ENCODE results near the gene FOXL2NB.

Gene FOXL2NB

DNA sequence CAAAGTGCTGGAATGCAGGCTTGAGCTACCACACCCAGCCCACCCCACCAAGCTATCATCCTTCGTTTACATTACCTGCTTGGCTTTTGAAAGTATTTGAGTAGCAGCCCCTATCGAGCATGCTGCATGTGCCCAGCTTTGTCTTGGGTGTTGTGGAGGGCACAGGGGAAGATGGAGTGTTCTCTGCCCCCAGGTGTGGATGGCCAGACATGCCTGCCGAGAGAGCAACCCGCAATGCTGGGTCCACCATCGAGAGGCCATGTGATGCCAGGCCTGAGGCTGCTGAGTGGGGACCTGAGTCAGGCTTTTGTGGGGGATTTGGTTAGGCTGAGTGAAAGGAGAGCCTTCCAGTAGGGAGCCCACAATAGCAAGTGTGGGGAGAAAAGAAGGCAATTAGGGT, 25.9 kb downstream of the FOXL2NB start:
- Histone ChIP-seq H3K27me3 (no peaks in the 10 kb centered on the region), H3K36me3 (no peaks in the 10 kb centered on the region), H3K4me3 (ENCODE audit: low read depth, low read length) (no peak overlapping the region), H3K9me3 (no peaks in the 10 kb centered on the region; the same call in 1 of the 2 replicates), H3K4me1 (no peaks in the 10 kb centered on the region)
- DNase-seq, result no peak
- TF ChIP-seq, protein P1, sequence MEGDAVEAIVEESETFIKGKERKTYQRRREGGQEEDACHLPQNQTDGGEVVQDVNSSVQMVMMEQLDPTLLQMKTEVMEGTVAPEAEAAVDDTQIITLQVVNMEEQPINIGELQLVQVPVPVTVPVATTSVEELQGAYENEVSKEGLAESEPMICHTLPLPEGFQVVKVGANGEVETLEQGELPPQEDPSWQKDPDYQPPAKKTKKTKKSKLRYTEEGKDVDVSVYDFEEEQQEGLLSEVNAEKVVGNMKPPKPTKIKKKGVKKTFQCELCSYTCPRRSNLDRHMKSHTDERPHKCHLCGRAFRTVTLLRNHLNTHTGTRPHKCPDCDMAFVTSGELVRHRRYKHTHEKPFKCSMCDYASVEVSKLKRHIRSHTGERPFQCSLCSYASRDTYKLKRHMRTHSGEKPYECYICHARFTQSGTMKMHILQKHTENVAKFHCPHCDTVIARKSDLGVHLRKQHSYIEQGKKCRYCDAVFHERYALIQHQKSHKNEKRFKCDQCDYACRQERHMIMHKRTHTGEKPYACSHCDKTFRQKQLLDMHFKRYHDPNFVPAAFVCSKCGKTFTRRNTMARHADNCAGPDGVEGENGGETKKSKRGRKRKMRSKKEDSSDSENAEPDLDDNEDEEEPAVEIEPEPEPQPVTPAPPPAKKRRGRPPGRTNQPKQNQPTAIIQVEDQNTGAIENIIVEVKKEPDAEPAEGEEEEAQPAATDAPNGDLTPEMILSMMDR (IDR thresholded peaks at IDR 0.05; ENCODE audit: low read depth, low read length), result no peak

DNA sequence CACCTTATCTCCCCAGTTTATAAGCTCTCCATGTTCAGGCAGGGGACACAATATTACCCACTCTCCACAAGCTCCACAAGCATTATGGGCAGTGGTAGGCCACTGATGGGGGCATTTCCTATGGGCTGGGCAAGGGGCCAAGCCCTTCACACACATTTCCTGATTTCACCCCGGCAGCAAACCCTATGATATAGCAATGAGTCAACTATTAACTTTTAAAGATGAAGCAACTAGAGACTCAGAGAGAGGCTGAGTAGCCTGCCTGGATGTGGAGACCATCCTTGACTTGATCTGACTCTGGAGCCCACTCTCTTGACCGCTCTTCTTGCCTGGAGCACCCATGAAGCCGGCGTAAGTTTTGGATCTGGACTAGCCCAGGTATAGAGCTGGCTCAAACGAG, 27.4 kb downstream of the FOXL2NB start:
- Histone ChIP-seq H3K9me3 (no peaks in the 10 kb centered on the region; the same call in 1 of the 2 replicates), H3K4me3 (ENCODE audit: low read depth, low read length) (no peak overlapping the region), H3K27me3 (no peaks in the 10 kb centered on the region), H3K36me3 (no peaks in the 10 kb centered on the region), H3K4me1 (no peaks in the 10 kb centered on the region)
- TF ChIP-seq, protein P1 (IDR thresholded peaks at IDR 0.05; ENCODE audit: low read depth, low read length), result no peak
- no peak for DNase-seq

DNA sequence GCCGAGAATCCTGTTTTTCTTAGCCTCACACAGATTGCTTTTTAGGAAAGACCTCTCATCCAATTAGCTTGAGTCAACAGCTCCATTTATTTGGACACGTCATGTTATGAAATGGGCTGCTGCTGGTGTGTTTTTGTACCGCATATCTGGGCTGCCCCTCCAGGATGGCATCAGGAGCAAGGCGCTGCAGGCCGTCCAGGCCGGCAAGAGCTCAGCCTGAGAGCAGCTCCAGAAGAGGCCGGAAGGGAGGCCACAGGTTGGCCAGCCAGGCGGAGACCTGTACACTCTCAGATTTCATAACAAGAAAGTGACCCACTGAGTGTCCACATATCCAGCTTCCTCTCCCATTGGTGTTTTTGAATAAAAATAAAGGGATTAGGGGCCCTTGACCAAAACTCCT, 28.3 kb downstream of the FOXL2NB start:
- no peak for DNase-seq
- TF ChIP-seq, protein P1 (IDR thresholded peaks at IDR 0.05; ENCODE audit: low read depth, low read length), result no peak
- H3K4me3 ChIP-seq (ENCODE audit: low read depth, low read length), result no peak overlapping the region

DNA sequence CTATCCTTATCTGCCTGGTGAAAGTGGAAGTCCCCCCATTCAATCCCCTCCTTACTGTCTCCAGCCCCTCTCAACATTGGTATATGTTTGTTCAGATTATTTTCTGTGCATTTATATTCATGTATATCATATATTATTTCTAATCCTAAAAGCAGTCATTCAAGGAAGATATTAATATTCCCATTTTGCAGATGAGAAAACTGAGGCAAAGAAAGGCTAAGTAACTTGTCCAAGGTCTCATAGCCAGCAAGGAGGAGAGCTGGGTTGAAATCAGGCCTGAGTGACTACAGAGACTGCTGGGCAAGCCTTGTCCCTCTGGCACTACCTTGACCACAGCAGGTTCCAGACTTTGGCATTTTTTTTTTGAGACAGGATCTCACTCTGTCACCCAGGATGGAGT, 29.0 kb downstream of the FOXL2NB start:
- Histone ChIP-seq H3K4me1 (no peaks in the 10 kb centered on the region), H3K27me3 (no peaks in the 10 kb centered on the region), H3K36me3 (no peaks in the 10 kb centered on the region), H3K9me3 (no peaks in the 10 kb centered on the region; the same call in 1 of the 2 replicates), H3K4me3 (ENCODE audit: low read depth, low read length) (no peak overlapping the region)
- TF ChIP-seq, protein P1 (IDR thresholded peaks at IDR 0.05; ENCODE audit: low read depth, low read length), result no peak
- DNase-seq, result no peak

More for the DNA sequence above, 28.3 kb downstream of the FOXL2NB start:
- no peaks in the 10 kb centered on the region for H3K36me3 ChIP-seq
- H3K9me3 ChIP-seq, result no peaks in the 10 kb centered on the region; the same call in 1 of the 2 replicates
- no peaks in the 10 kb centered on the region for H3K27me3 ChIP-seq
- H3K4me1 ChIP-seq, result no peaks in the 10 kb centered on the region

DNA sequence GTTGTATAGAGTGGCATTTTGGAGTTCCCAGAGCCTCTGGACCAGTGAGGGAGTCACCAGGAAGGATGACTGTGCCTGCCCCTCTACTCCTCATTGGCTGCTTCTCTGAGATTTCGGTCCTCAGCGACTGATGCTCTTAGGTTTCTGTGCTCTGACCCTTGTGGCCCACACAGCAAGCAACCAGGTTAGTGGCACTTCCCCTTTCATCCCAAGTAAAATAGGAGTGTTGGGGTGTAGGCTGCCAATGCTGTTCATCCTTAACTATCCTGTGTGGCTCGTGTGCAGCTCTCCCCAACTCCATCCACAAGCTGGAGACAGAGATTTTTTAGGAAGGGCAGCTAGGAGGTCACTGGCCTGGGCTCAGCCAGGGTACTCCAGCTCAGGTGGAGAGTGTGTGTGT, 37.8 kb downstream of the FOXL2NB start:
- Histone ChIP-seq H3K4me3 (ENCODE audit: low read depth, low read length) (no peak overlapping the region), H3K9me3 (no peaks in the 10 kb centered on the region; the same call in 1 of the 2 replicates), H3K36me3 (no peaks in the 10 kb centered on the region), H3K27me3 (no peaks in the 10 kb centered on the region; the same call in 1 of the 2 replicates), H3K4me1 (no peaks in the 10 kb centered on the region)
- no peak for DNase-seq
- TF ChIP-seq, protein P1 (IDR thresholded peaks at IDR 0.05; ENCODE audit: low read depth, low read length), result no peak

DNA sequence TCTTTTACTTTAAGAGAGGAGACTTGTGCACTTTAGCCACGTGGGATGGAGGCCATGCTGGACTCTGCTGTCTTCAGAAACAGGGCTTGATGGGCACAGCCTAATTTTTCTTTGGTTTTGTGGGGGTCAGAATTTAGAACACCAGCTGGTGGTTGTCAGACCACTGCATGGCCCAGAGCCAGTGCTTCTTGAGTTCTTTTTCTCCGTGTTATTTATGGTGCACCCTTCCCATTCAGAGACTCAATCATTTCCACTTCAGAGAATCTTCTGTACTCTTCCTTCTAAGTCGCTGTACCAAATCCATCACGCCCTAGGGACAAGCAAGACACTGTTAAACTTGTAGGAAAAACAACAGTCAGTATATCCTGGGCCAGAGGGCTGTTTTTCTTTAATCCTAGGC, 38.9 kb downstream of the FOXL2NB start:
- no peaks in the 10 kb centered on the region; the same call in 1 of the 2 replicates for H3K9me3 ChIP-seq
- H3K4me3 ChIP-seq (ENCODE audit: low read depth, low read length), result no peak overlapping the region
- no peaks in the 10 kb centered on the region for H3K36me3 ChIP-seq
- no peak for DNase-seq
- H3K4me1 ChIP-seq, result no peaks in the 10 kb centered on the region
- TF ChIP-seq, protein P1 (IDR thresholded peaks at IDR 0.05; ENCODE audit: low read depth, low read length), result no peak
- H3K27me3 ChIP-seq, result no peaks in the 10 kb centered on the region; the same call in 1 of the 2 replicates

Measured in BE2C (cell line).